GM12874 (cell line): ENCODE data around the gene NEK10.

Source experiments
- CTCF ChIP-seq: IDR thresholded peaks from 2 replicates; pipeline ENCODE4 v1.5.1; 2011; ENCODE audit warnings: low read depth, mild to moderate bottlenecking, control low read depth, low read length, moderate library complexity; ENCODE audit not compliant: insufficient read depth

Gene NEK10

GRCh38 chr3:27093771-27094170 lies 275.4 kb downstream of the NEK10 start:
- no peak for TF ChIP-seq CTCF

GRCh38 chr3:27090275-27091041 lies 278.7 kb downstream of the NEK10 start:
- TF ChIP-seq CTCF = no peak

GRCh38 chr3:27089645-27090044 lies 279.5 kb downstream of the NEK10 start:
- no peak for TF ChIP-seq CTCF

- TF ChIP-seq CTCF = no peak
Observed at GRCh38 chr3:27089068-27089467, 280.1 kb downstream of the NEK10 start.

GRCh38 chr3:27085829-27086730 lies 283.1 kb downstream of the NEK10 start:
- TF ChIP-seq CTCF = no peak

- TF ChIP-seq CTCF = no peak
Observed at GRCh38 chr3:27081992-27082607, 287.1 kb downstream of the NEK10 start.

- TF ChIP-seq CTCF = no peak
Observed at GRCh38 chr3:27081566-27081965, 287.6 kb downstream of the NEK10 start.
